Fibroblast of lung (primary cell): ENCODE measurements around the gene USH2A.

Experiments
- CTCF ChIP-seq, 2 donors: IDR thresholded peaks in 1 of 2; conservative IDR thresholded peaks in 1 of 2; 1 replicate in 1 of 2; 2 replicates in 1 of 2; pipeline ENCODE4 v1.5.1; 2011 to 2012; ENCODE audit warnings: low read length in 2 of 2, control low read depth in 1 of 2, inconsistent platforms in 1 of 2, low read depth in 1 of 2, mild to moderate bottlenecking in 1 of 2
- EZH2 ChIP-seq: IDR thresholded peaks from 2 replicates; pipeline ENCODE4 v1.5.1; 2012; ENCODE audit warnings: low read length, control low read depth, mild to moderate bottlenecking; ENCODE audit errors: missing control alignments

GRCh38 chr1:215957663-215958062 is 465.6 kb downstream of the USH2A start:
- TF ChIP-seq EZH2 (no peak), CTCF (conservative IDR thresholded peaks at IDR 0.05 in 1 of 2, IDR thresholded peaks at IDR 0.05 in 1 of 2; ENCODE audit: low read depth in 1 of 2, low read length in 2 of 2) (no peak)
